ENCODE data around the gene COX19.
"Not testable (repeated sequence)": the region's sequence is repeated elsewhere in the genome, so short reads cannot be mapped to it uniquely, and the experiment has no call there.

COX19 gene

DNA sequence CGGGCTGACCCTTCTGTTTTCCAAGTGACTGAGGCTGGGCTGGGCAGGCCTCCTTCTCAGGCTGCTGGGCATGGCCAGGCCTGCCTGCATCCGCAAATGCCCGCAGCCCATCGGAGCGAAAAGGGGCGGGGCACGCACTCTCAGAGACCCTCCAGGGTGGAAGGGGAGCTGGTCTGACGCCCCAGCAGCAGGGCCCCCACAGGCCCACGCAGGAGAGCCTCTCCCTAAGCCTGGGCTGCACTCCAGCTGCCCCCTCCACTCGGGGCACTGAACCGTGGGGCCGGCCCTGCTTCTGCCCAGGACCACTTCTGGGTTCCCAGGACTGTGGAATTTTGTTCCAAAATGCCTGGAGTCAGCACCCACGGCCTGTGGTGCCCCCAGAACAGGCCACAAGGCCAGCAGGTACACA lies 30.2 kb downstream of the COX19 start:
- DNase-seq (ENCODE audit: low read depth in 3 of 3), result no peak

GRCh38 chr7:944744-945143 lies 30.6 kb downstream of the COX19 start:
- no peak for DNase-seq (ENCODE audit: low read depth in 3 of 3)

GRCh38 chr7:943793-944192 lies 31.6 kb downstream of the COX19 start:
- DNase-seq (ENCODE audit: low read depth in 3 of 3), result not testable (repeated sequence)

- DNase-seq (ENCODE audit: low read depth in 3 of 3), result no peak
These were observed 34.5 kb downstream of the COX19 start for GRCh38 chr7:940599-941408.

DNA sequence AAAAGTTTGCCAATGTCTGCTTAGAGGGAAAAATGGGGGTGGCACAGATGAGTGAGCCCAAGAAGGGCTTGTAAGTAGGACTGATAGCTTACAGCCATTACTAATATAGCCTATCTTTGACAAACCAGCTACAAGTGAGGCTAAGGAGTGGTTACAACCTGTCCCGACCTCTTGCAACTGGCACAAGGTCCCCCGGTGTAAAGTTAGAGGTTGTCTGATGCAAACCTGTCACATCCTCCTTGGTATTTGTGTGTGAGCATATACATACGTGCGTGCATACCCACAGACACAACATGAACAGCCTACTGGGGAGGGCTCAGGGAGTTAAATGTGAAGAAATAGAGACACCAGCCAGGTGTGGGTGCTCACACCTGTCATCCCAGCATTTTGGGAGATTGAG lies 35.5 kb downstream of the COX19 start:
- DNase-seq (ENCODE audit: low read depth in 3 of 3), result no peak

DNA sequence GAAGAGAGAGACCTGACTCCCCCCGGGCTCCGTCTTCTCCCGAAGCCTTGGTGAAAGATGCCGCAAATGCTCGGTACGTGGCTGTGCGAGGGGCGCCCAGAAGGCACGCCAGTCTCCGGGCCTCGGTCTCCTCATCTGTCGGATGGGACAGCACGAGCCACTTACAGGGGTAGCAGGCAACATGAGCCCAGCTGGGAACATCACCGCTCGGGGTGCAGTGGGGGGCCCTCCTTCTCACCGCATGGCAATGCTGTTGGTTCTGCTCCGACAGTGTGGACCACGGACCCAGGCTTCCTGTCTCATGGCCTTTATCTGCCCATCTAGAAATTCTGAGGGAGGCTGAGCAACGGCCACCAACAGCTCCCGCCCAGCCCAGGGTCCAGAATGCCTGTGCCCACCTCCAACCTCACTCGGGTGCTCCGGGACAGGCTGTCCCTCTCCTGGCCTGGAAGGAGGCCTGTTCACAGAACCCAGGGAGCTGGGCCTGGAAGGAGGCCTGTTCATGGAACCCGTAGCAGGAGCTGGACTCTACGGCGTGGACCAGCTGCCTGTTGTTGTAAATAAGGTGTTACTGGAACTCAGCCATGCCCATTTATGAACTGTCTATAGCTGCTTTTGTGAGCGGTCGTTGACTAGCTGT lies 36.7 kb downstream of the COX19 start:
- no peak for DNase-seq (ENCODE audit: low read depth in 3 of 3)

GRCh38 chr7:937856-938484 lies 37.4 kb downstream of the COX19 start:
- DNase-seq (ENCODE audit: low read depth in 3 of 3), result no peak

GRCh38 chr7:936386-937054 lies 38.8 kb downstream of the COX19 start:
- no peak for DNase-seq (ENCODE audit: low read depth in 3 of 3)

GRCh38 chr7:935874-936385 lies 39.4 kb downstream of the COX19 start:
- no peak for DNase-seq (ENCODE audit: low read depth in 3 of 3)

- DNase-seq (ENCODE audit: low read depth in 3 of 3), result no peak
These were observed 40.0 kb downstream of the COX19 start for GRCh38 chr7:935164-935873.

- no peak for DNase-seq (ENCODE audit: low read depth in 3 of 3)
These were observed 40.7 kb downstream of the COX19 start for GRCh38 chr7:934469-935163.

- no peak for DNase-seq (ENCODE audit: low read depth in 3 of 3)
These were observed 42.7 kb downstream of the COX19 start for GRCh38 chr7:932651-932975.

GRCh38 chr7:931871-932650 lies 43.3 kb downstream of the COX19 start:
- DNase-seq (ENCODE audit: low read depth in 3 of 3), result no peak

GRCh38 chr7:930975-931758 lies 44.2 kb downstream of the COX19 start:
- no peak for DNase-seq (ENCODE audit: low read depth in 3 of 3)

DNA sequence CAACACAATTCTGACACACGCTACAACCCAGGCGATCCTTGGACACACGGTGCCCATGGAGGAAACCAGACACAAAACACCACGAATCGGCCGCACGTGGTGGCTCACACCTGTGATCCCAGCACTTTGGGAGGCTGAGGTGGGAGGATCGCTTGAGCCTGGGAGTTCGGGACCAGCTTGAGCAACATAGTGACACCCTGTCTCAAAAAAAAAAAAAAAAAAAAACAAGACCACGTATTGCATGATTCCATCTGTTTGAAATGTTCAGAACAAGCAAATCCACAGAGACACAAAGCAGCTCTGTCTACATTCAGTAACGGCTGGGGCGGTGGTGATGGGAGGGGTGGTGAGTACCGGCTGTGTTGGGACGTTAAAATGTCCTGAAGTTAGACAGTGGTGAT lies 46.0 kb downstream of the COX19 start:
- DNase-seq (ENCODE audit: low read depth in 3 of 3), result no peak

DNA sequence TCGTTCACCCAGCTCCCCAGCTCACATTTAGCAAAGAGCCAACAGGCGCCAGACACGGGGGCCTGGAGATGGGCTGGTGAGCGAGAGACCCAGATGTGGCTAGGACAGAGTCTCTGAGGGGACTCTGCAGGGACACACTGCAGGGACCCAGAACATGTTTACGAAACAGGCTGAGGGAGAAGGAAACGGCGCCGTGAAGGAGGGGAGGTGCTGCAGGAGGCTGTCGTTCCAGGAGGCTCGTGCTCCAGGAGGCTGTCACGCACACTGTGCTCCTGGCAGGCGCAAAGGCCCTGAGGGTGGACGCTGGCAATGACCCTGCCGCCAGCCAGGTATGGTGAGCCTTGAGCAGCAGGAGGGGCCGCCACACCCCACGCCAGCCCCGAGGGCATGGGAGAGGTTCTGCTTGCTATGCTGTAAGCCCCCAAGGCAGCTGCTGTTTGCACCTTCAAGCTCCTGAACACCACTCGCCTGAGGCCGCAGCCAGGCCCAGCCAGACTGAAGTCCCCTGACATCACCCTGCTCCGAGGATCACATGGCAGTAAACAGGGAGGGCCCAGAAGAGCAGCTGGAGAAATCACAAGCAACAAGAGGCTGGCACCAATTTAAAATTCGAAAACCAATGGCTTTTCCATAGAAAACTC lies 48.2 kb downstream of the COX19 start:
- no peak for DNase-seq (ENCODE audit: low read depth in 3 of 3)

GRCh38 chr7:926061-927030 lies 49.0 kb downstream of the COX19 start:
- no peak for DNase-seq (ENCODE audit: low read depth in 3 of 3)

DNA sequence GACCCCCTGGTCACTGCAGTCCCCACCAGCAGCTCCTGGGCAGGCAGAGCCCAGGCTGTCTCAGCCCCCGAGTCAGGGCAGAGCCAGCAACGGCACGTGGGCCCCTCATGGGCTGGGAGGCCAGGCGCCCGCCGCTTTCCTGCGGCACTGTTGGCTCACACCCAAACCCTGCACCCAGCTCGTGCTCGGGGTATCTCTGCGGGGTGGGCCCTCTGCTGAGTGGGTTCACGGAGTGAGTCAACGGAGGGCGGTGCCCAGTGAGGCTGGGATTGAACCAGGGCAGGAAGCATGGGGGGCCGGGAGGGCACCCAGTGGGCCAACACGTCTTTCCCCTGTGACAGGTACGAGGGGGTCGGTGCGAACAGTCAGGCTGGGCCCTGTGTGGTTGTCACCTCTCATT lies 49.7 kb downstream of the COX19 start:
- DNase-seq (ENCODE audit: low read depth in 3 of 3), result no peak
